Cardiac septum (tissue), 1 donor: ENCODE results near the gene SCUBE3. TPM values are rescaled to one million over a fixed set of nuclear protein-coding genes. Genes with fewer than 3 reads are reported as not detected.

Experiments
- DNase-seq: peaks from one replicate; pipeline ENCODE4 v3.0.0-alpha.2; 2020; ENCODE audit warnings: low spot score
- intact Hi-C: fragments of 100-400 bp; cut with DNase I; formaldehyde crosslinking; loops from one replicate; pipeline ENCODE4 v1.14.0; 2022
- total RNA-seq: library from RNA; stranded (reverse); fragmentation: NEBNext Ultra II Directional; extraction: Animal tissue kit (Norgen Biotek cat#: 25700); gene quantifications from one replicate; pipeline ENCODE4 v1.2.1, GENCODE V29; 2021
- donor health status: DM: no; HTN: no; CAD: no.

The SCUBE3 gene
- total RNA-seq, 1 donor from 2014 or later = 5.2 TPM

DNA sequence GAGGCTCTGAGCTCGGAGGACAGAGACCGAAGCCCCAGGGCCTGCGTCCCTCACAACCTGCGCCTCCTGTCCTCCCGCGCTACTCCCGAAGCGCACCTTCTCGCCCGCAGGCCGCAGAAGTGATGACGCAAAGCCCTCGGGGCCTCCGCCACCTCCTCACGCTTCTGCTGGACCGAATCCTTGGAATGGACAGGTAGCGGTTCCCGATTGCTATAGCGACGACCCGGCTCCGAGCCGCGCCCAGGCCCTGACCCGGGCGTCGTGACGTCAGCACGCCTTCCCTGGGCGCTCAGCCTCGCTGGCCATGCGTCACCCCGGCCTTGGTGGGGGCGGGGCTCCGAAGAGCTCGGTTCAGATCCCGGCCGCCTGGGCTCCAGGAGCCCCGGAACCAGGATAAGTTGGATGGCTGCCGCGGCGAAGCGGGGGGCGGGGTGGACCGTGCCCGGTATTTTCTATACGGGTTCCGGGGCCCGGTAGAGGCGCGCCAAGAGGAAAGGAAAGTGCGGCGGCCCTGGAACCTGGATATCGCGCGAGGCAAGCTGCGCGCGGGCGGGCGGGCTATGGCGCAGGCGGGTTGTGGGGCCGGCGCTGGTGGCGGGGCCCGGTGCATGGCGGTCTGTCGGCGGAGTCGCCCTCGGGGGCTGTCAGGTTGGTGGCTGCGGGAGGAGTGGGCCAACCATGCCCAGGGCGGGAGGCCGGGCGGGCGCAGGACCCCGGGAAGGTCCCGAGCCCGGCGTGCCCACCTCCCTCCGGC is 45.6 kb downstream of the SCUBE3 start, which contains the start of gene ZNF76:
Gene ZNF76 (plus strand): TSS at position 542 of the 754 bp plus-strand sequence. CDS start 21,417 bp downstream, outside the sequence.
- intact Hi-C loops = no loop called here
- peak; percentile 99 for DNase-seq

DNA sequence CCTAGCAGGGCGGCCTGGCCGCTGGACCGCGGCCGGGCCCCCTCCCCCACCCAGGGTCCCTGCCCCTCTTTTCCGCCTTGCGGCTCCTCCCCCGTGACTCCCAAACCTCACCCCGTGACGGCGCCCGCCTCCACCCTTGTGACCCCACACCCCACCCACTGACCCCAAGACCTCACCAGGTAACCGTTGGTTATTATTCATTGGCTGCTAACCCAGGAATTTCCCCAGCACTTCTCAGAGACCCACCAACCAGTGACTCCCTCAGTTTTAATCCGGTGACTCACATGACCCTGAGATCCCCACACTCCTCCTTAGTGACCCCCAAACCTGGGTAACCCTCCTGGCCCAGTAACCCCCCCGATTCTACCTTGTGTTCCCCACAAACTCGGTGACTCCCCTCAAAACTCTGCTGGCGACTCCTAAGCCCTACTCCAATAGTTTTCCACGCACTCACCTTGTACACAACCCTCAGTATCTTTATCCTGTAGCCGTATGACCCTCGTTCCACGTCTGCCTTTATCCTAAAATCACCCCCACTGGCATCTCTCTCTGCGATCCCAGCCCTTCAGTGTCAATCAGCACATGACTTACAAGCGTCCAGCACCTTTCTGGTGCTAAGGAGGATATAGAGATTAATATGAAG is 46.3 kb downstream of the SCUBE3 start:
- intact Hi-C loops = no loop called here
- DNase-seq = peak; percentile 81

GRCh38 chr6:35260591-35261570 is 47.1 kb downstream of the SCUBE3 start:
- DNase-seq = no peak
- intact Hi-C loops = no loop called here

- DNase-seq = no peak
- intact Hi-C loops = no loop called here
These were observed 48.8 kb downstream of the SCUBE3 start for GRCh38 chr6:35262596-35262995.

DNA sequence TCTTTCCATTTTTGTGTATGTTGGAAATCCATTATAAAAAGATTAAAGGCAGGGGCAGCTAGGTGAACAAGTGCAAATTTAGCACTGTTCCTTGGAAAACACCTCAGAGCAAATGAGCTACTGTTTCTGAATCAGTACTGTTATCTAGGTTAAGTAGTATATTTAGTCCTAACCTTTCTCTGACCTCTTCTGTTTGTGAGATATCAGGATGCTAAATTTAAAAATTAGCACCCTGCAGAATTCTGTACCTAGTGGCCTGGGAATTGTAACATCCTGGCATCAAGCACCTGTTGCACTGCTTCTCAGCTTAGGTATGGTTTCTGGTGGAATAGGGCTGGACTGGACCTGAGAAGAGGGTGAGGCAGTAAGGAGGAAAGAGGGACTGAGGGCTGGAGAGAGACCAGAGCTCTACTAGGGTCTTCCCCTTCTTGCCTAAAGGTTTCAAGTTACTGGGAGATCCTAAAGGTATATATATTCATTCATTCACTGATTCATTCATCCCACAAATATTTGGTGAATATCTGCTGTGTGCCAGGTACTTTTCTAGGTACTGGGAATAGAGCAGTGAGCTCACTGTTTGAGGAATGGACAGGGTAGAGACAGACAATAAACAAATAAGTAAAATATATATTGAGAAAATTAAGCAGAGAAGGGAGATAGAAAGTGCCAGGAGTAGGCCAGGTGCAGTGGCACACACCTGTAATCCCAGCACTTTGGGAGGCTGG is 51.0 kb downstream of the SCUBE3 start:
- intact Hi-C loops = no loop called here
- no peak for DNase-seq

DNA sequence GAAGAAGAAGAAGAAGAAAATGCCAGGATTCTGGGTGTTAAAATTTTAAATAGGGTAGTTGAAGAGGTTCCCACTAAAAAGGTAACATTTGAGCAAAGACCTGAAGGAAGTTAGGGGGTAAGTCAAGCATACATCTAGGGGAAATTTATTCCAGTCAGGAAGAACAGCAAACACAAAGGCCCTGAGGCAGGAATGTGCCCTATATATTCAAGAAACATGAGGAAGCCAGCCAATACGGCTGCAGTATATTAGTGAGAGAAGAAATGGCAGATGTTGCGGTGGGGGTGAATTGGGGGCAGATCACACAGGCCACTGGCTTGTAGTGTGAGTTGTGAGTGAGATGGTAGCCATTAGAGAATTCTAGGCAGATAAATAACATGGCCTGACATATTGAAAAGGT is 51.8 kb downstream of the SCUBE3 start:
- no peak for DNase-seq
- intact Hi-C loops = no loop called here

GRCh38 chr6:35267446-35267845 is 53.7 kb downstream of the SCUBE3 start:
- intact Hi-C loops = no loop called here
- no peak for DNase-seq

GRCh38 chr6:35267897-35268296 is 54.1 kb downstream of the SCUBE3 start:
- intact Hi-C loops = no loop called here
- no peak for DNase-seq

GRCh38 chr6:35272005-35272404 is 58.2 kb downstream of the SCUBE3 start:
- intact Hi-C loops = no loop called here
- no peak for DNase-seq

DNA sequence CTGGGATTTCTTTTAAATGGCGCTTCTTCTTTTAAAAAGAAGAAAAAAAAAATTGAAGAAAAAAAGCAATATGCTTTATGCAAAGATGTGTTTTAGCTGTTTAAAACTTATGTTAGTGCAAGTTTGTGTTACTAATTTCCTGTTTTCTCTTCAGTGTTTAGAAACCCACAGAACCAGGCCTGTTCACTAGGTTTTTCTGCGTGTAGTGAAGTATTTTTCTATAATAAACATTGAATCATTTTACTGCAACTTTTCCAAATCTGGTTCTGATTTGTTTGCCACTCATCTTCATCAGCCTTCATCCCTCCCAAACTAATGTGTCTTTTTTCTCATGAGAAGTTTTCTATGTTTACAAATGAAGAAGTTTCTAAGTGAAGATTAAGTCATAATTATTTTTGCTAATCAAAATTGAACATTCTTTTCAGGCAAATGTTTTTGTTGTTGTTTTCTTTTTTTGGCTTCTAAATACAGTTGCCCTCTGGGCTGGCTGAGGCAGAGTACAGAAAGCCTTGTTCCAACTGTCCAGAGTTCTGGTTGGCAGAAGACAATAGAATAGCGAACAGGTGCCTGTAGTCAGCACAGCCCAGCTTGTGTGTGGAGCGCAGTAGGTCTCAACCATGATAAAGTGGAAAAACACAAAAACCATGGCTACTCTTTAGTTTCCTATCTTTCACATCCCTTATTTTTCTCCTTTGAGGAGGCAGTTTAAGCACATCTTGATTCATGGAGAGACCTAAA is 60.2 kb downstream of the SCUBE3 start:
- DNase-seq = no peak
- intact Hi-C loops = no loop called here

- DNase-seq = no peak
- intact Hi-C loops = no loop called here
These were observed 62.0 kb downstream of the SCUBE3 start for GRCh38 chr6:35275744-35276260.

GRCh38 chr6:35278708-35279107 is 65.0 kb downstream of the SCUBE3 start:
- intact Hi-C loops = no loop called here
- DNase-seq = peak; percentile 66

DNA sequence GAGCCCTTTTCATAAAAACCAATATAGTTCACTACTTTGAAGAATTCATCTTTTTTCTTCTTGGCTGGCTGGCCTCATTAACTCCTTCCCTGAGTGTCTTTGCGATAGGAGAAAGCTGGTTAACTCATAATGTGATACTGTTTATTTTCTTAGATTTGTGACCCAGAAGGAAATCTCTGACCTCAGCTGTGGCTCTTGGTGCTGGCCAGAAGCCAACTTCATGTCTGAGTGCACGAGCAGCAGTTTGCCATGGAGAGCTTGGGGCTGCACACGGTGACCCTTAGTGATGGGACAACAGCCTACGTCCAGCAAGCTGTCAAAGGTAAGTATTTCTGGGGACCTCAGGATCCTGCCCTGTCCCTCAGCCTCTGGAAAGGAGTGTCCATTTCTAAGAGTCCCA is 67.1 kb downstream of the SCUBE3 start:
- DNase-seq = peak; percentile 50
- intact Hi-C loops = no loop called here

DNA sequence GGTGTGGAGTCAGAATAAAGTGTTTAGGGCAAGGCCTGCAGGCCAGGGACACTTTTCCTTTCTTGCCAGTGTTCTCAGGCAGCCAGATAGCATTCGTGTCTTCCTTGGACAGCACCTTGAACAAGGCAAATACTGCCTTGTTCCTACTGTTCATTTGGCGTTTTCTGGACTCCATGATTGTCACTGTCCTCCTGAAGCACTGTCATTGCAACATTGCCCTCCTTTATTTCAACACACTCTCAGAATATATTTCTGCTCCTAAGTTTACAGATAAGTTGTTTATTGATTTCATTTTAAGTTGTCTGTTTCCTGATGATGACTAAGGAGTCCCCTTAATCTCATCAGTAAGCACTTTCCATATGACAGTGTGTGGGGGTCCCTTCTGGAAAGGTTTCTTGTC is 68.7 kb downstream of the SCUBE3 start:
- DNase-seq = peak; percentile 9
- intact Hi-C loops = no loop called here

GRCh38 chr6:35283361-35283760 is 69.6 kb downstream of the SCUBE3 start:
- no peak for DNase-seq
- intact Hi-C loops = no loop called here

DNA sequence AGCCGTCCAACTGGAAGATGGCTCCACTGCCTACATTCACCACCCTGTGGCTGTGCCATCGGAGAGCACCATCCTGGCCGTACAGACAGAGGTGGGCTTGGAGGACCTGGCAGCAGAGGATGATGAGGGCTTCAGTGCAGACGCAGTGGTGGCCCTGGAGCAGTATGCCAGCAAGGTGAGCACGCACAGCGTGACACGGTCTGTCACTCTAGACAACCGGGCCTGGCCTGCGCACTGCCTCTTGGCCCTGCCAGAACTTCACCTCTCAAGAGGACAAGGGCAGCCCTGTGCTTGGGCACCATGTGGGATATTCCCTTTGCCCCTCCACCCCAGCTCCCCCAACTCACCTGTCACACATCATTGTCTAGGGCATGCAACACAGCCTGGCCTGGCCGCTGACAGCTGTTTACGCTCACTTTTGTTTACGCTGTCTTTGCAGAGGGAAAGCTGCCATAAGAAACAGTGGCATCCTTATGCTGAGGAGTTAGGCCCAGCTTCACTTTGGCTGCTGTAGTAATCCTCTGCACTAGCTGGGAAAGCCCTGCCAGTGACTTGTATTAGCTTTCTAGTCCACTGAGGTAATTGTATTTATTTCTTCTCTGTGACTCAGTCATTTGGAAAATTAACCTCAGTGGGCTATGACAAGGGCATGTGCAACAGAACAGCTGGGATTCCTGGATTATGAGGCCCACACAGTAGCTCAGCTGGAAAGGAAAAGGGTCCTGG is 74.1 kb downstream of the SCUBE3 start:
- DNase-seq = no peak
- intact Hi-C loops = no loop called here

GRCh38 chr6:35288834-35289233 is 75.1 kb downstream of the SCUBE3 start:
- intact Hi-C loops = no loop called here

GRCh38 chr6:35291491-35291890 is 77.7 kb downstream of the SCUBE3 start:
- DNase-seq = peak; percentile 67
- intact Hi-C loops = loop anchor here (5.0 kb wide), 1 partner anchor 36 kb away; no protein-coding TSS in a partner anchor

More at GRCh38 chr6:35288834-35289233, 75.1 kb downstream of the SCUBE3 start:
- peak; percentile 31 for DNase-seq
